AG09319 (cell line): ENCODE measurements around the gene MED16.

Source experiments
- DNase-seq: peaks from one replicate; pipeline ENCODE4 v3.0.0-alpha.2; 2010; ENCODE audit warnings: low read depth; ENCODE audit errors: extremely low read depth
- TF ChIP-seq, protein P1 (sequence below): IDR thresholded peaks from 2 replicates; pipeline ENCODE4 v1.5.1; 2011; ENCODE audit warnings: low read depth, mild to moderate bottlenecking, inconsistent platforms, low read length, moderate library complexity

Gene MED16

DNA sequence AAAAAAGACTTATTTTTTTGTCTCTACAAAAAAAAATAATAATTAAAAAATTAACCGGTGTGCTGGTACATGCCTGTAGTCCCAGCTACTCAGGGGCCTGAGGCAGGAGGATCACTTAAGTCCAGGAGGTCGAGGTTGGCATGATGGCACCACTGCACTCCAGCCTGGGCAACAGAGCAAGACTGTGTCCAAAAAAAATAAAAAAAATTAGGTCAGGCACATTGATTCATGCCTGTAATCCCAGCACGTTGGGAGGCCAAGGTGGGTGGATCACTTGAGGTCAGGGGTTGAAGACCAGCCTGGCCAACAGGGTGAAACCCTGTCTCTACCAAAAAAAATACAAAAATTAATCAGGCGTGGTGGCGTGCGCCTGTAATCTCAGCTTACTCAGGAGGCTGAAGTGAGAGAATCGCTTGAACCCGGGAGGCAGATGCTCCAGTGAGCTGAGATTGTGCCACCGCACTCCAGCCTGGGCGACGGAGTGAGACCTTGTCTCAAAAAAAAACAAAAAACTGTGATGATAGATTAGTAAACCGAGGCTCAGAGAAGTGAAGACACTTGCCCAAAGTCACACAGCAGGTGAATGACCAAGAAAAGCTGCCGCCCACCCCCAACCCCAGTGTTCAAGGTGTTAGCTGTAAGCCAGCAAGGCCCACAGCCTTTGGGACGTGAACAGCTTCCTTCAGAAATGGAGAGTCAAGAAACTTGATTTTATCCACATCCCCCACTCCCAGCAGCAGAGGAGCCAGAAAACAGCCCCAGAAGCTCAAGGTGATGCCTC is 9.6 kb upstream of the MED16 start:
- no peak for DNase-seq
- TF ChIP-seq, protein P1, sequence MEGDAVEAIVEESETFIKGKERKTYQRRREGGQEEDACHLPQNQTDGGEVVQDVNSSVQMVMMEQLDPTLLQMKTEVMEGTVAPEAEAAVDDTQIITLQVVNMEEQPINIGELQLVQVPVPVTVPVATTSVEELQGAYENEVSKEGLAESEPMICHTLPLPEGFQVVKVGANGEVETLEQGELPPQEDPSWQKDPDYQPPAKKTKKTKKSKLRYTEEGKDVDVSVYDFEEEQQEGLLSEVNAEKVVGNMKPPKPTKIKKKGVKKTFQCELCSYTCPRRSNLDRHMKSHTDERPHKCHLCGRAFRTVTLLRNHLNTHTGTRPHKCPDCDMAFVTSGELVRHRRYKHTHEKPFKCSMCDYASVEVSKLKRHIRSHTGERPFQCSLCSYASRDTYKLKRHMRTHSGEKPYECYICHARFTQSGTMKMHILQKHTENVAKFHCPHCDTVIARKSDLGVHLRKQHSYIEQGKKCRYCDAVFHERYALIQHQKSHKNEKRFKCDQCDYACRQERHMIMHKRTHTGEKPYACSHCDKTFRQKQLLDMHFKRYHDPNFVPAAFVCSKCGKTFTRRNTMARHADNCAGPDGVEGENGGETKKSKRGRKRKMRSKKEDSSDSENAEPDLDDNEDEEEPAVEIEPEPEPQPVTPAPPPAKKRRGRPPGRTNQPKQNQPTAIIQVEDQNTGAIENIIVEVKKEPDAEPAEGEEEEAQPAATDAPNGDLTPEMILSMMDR: no peak

DNA sequence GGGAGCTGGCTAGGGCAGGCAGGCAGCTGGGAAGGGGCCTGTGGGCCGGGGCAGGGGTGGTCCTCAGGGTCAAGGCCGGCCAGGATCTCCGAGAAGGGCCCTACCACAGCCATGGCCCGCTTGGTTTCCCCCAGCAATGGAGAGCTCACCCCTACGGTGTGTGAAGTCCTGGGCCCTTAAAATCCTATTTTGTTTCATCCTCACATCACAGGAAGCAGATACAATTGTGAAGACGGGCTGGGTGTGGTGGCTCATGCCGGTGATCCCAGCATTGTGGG is 9.0 kb upstream of the MED16 start:
- TF ChIP-seq, protein P1: no peak

DNA sequence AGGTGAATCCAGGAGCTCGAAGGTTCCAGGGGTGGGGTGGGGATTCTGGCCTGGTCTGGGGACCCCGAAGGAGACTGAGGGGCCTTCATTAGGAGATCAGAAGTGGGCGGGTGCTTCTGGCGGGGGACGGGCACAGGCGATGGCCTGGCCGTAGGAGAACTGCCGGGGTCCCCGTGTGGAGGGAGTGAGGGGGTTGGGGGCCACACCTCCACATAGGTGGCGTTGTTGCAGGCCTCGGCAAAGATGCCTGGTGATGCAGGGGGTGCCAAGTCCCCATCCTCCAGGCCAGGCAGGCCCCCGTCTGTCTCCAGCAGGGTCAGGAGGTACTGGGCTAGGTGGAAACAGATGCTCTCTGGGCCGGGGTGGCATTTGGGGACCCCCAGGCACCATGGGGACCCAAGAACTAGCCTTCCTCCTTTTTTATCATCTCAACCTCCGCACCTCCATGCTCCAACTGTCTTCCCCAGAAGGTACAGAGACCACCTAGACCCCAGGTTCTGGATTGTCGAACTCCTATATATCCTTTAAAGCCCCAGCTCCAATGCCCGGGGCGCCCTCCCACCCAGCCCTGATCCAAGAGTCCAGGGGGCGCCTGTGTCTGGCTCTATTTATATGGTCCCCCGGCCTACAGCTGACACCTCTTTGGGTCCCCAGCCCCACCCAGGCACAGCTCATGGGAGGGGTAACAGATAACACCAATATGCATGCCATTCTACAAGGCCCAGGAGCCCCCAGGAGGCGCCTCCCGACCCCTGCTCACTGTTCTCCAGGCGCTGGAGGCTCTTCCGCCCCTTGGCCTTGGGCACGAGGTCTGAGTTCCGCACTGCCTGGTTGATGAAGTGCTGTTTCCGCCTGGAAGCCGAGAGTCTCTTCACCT is 8.5 kb upstream of the MED16 start:
- DNase-seq: no peak
- TF ChIP-seq, protein P1: no peak

More for the DNA sequence above, 9.0 kb upstream of the MED16 start:
- no peak for DNase-seq

DNA sequence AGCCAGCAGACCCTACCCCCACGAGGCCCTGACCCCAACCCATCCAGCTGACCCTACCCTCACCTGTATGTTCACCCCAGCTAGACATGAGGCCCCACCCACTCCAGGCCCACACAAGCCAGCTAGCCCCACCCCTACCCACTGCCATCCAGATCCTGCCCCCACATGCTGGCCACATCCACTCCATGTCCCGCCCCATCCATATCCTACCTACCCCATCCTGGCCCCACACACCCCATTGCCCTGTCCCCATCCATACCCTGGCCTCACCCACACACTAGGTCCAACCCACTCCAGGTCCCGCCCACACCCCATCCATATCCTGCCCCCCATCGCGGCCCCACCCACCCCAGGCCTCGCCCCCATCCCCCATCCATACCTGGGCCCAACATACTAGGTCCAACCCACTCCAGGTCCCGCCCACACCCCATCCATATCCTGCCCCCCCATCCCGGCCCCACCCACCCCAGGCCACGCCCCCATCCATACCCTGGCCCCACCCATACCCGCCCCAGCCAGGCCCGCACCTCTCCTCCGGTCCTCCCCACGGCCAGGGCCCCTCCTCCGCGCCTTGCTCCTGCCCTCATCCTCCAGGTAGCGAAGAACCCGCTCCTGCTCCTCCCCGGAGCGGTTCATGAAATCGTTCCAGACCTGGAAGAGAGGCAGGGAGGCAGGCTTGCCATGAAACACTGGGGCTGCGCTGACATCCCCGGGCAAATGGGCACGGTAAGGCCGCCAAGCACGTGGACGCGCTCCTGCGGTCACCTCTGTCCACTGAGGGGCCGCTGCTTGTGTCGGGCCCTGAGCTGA is 7.5 kb upstream of the MED16 start:
- DNase-seq: no peak
- TF ChIP-seq, protein P1: no peak

DNA sequence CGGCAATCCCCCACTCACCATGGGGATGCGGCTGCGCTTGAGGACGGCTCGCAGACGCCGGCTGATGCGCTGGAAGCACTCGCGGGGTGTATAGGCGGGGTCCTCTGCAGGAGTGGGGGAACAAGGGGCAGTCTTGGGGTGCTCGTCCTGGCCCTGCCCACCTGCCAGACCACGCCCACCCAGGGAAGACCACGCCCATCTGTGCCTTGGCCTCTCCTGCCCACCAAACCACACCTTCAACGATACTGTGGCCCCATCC is 7.0 kb upstream of the MED16 start:
- TF ChIP-seq, protein P1: no peak
- no peak for DNase-seq

DNA sequence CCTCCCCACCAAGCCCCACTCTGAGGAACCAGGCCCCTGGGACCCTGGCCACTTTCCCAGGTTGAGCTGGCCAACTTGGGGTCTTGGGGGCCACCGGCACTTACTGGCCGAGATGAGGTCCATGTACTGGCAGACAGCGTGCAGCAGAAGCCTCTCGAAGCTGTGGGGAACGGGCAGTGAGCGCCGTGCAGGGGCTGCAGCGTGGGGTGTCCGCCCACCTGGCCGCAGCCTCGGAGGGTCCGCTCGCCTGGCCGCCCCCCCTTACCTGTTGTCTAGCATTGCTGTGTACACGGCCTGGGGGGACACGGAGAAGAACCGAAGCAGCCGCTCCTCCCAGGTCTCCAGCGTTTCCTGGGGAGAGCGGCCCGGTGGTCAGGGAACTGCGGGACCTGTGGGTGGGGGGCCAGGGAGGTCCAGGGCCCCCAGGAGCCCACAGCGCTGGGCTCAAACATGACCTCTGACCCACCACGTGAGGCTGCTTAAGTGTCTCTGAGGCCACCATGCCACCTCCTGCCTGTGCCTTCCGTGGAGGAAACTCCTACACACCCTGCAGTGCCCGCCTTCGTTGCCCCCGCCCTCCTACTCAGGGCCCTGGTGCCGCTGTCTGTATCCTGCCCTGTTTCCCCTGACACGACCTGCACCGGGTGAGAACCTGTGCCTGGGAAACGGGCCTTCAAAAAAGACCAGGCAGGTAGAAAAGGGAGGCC is 6.5 kb upstream of the MED16 start:
- TF ChIP-seq, protein P1: no peak
- DNase-seq: no peak
